Activated effector memory CD4-positive, alpha-beta T cell treated with anti-CD3 and anti-CD28 coated beads, Interleukin-2, amount 50 U/mL, for 16 hours (primary cell): ENCODE results near the gene RAB5B.
A peak's percentile ranks its signal among the peaks of the same experiment; 100 is the strongest.

ENCODE experiments used
- DNase-seq: peaks from one replicate; pipeline ENCODE4 v3.0.0-alpha.2; 2020

RAB5B gene

GRCh38 chr12:55973599-55974307, at the start of gene RAB5B:
Gene RAB5B (plus strand): TSS chr12:55974078. CDS start chr12:55986961, 12,883 bp downstream.
- DNase-seq = peak; percentile 99

GRCh38 chr12:55925371-55925770, 48.5 kb upstream of the RAB5B start:
- DNase-seq = no peak

GRCh38 chr12:55925870-55926737, 47.8 kb upstream of the RAB5B start:
- DNase-seq = peak; percentile 65

- peak; percentile 96 for DNase-seq
Observed at GRCh38 chr12:55926738-55927587, 46.9 kb upstream of the RAB5B start.

GRCh38 chr12:55927588-55928502, 46.0 kb upstream of the RAB5B start, which contains the start of gene PYM1:
Gene PYM1 (minus strand): TSS chr12:55927894. CDS start chr12:55927761, 133 bp downstream.
- DNase-seq = peak; percentile 87

- DNase-seq = peak; percentile 94
Observed at GRCh38 chr12:55929306-55929791, 44.5 kb upstream of the RAB5B start.

GRCh38 chr12:55930771-55931316, 43.0 kb upstream of the RAB5B start, which contains the start of gene DGKA:
Gene DGKA (plus strand): TSS chr12:55931162. CDS start chr12:55936504, 5,342 bp downstream.
- DNase-seq = peak; percentile 90

- DNase-seq = no peak
Observed at GRCh38 chr12:55931317-55931779, 42.5 kb upstream of the RAB5B start.

- DNase-seq = peak; percentile 77
Observed at GRCh38 chr12:55931780-55932550, 41.9 kb upstream of the RAB5B start.

GRCh38 chr12:55932551-55932910, 41.3 kb upstream of the RAB5B start:
- DNase-seq = peak; percentile 81

- peak; percentile 76 for DNase-seq
Observed at GRCh38 chr12:55933169-55933798, 40.6 kb upstream of the RAB5B start.

- no peak for DNase-seq
Observed at GRCh38 chr12:55933799-55934742, 39.8 kb upstream of the RAB5B start.

GRCh38 chr12:55934773-55935172, 39.1 kb upstream of the RAB5B start:
- DNase-seq = no peak

GRCh38 chr12:55935738-55936151, 38.1 kb upstream of the RAB5B start:
- DNase-seq = peak; percentile 81

- DNase-seq = no peak
Observed at GRCh38 chr12:55937981-55938380, 35.9 kb upstream of the RAB5B start.

GRCh38 chr12:55938826-55939501, 34.9 kb upstream of the RAB5B start:
- no peak for DNase-seq

GRCh38 chr12:55940065-55940732, 33.7 kb upstream of the RAB5B start:
- peak; percentile 92 for DNase-seq
